DND-41 (cell line): ENCODE data around the gene EPS8L2.

Source experiments
- ATAC-seq: fragments of 200-7000 bp; cut with Tn5 transposase; 3 replicates; pipeline ENCODE4 v1.9.1; 2021; ENCODE audit warnings: low read depth; ENCODE audit not compliant: insufficient read depth
- DNase-seq: peaks from one replicate; pipeline ENCODE4 v3.0.0-alpha.2; 2020
- H2AFZ ChIP-seq: 2 replicates; pipeline ENCODE4 v1.6.0; 2012; ENCODE audit warnings: low read depth, low read length
- H3K27ac ChIP-seq: 2 replicates; pipeline ENCODE4 v1.5.1; 2012; ENCODE audit warnings: low read length, inconsistent platforms
- H3K27me3 ChIP-seq: fragments of 200-600 bp; sonication (generic); 2 replicates; pipeline ENCODE4 v1.6.0; 2012; ENCODE audit warnings: low read length, mild to moderate bottlenecking, inconsistent platforms; ENCODE audit not compliant: insufficient read depth, poor library complexity
- H3K36me3 ChIP-seq: 2 replicates; pipeline ENCODE4 v1.5.1; 2012; ENCODE audit warnings: low read length, inconsistent platforms; ENCODE audit not compliant: insufficient read depth
- H3K4me1 ChIP-seq: 2 replicates; pipeline ENCODE4 v1.5.1; 2012; ENCODE audit warnings: mild to moderate bottlenecking, low read length; ENCODE audit not compliant: insufficient read depth
- H3K4me2 ChIP-seq: 2 replicates; pipeline ENCODE4 v1.6.0; 2012; ENCODE audit warnings: mild to moderate bottlenecking, moderate library complexity, low read length, inconsistent platforms; ENCODE audit not compliant: insufficient read depth
- H3K4me3 ChIP-seq, 2 experiments: fragments of 200-600 bp in 1 of 2; shearing (Covaris generic) in 1 of 2; 2 replicates each; pipeline ENCODE4 v1.5.1; 2012 to 2016; ENCODE audit warnings: inconsistent platforms in 2 of 2, low read length in 2 of 2, mild to moderate bottlenecking in 2 of 2, low read depth in 1 of 2, moderate library complexity in 1 of 2
- H3K79me2 ChIP-seq: 2 replicates; pipeline ENCODE4 v1.6.0; 2012; ENCODE audit warnings: low read length, inconsistent platforms; ENCODE audit not compliant: insufficient read depth
- H3K9ac ChIP-seq: 2 replicates; pipeline ENCODE4 v1.6.0; 2012; ENCODE audit warnings: low read depth, mild to moderate bottlenecking, inconsistent platforms, low read length, moderate library complexity
- H3K9me3 ChIP-seq: 2 replicates; pipeline ENCODE4 v1.5.1; 2012; ENCODE audit warnings: low read length, moderate library complexity, mild to moderate bottlenecking, inconsistent platforms; ENCODE audit not compliant: insufficient read depth, severe bottlenecking
- H4K20me1 ChIP-seq: 2 replicates; pipeline ENCODE4 v1.6.0; 2012; ENCODE audit warnings: low read length; ENCODE audit not compliant: insufficient read depth
- EZH2 ChIP-seq: IDR thresholded peaks from 3 replicates; pipeline ENCODE4 v1.6.1; 2012; ENCODE audit warnings: borderline replicate concordance, low read depth, mild to moderate bottlenecking, moderate library complexity, low read length, inconsistent platforms; ENCODE audit not compliant: severe bottlenecking
- TF ChIP-seq, protein P1 (sequence below): IDR thresholded peaks from 2 replicates; pipeline ENCODE4 v1.5.1; 2012; ENCODE audit warnings: borderline replicate concordance, low read length, moderate library complexity, mild to moderate bottlenecking; ENCODE audit not compliant: poor library complexity, severe bottlenecking; ENCODE audit errors: extremely low read depth

EPS8L2 gene

DNA sequence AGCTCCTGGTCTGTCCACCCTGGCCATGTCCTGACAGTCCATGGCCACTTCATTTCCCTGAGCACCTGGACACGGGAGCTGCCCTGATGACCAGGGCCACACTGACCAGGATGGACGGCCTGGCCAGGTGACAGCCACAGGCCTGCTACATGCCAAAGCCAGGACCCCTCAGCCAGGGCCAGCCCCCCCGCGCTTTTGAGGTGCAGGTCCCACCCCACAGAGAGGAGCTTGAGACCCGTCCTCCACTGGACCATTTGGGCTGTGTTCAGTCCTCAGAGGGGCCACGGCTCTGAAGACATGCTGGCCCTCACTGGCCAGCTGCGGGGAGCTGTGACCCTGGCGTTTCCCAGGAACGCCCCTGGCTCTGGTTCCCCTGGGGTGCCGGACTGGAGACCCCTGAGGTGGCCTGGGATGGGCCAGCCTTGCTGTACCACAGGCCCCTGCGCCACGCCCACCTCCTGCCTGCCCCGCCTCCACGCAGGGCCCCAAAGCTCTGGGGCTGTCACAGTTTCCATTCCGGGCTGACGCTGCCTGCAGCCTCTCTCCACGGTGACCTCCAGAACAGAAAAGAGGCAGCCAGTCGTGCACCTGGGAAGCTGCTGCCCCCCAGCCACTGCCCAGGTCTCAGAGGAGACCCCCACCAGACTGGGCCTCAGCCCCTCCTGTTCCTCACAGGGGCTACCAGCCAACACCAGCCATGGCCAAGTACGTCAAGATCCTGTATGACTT is 18.2 kb downstream of the EPS8L2 start:
- no peak overlapping the region for H3K27ac ChIP-seq

DNA sequence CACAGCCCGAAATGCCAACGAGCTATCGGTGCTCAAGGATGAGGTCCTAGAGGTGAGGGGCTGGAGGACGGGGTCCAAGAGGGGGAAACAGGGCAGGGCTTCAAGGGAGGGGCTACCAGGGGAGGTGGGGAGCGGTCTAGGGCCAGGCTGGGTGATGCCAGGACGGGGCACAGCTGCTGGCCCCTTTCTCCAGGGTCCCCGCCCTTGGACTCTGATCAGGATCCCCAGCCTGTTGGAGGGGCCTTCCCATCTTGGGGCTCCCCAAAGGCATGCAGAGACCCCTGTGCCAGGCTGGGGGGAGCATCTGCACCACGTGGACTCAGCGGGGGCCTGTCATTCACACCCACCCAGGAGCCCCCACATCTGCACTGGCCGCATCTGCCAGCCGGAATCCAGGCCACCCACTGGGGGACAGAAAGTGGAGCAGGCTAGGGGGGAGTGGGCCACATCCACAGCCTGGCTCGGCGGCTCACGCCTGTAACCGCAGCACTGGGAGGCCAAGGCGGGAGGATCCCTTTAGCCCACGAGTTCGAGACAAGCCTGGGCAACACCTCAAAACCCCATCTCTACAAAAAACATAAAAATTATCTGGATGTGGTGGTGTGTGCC is 18.9 kb downstream of the EPS8L2 start:
- no peak for ATAC-seq
- Histone ChIP-seq H3K27ac (no peak overlapping the region), H3K9ac (no peak overlapping the region), H3K79me2 (no peaks in the 10 kb centered on the region), H3K9me3 (no peaks in the 10 kb centered on the region), H3K4me1 (peaks cover 7% of the 10 kb centered on the region), H3K36me3 (no peaks in the 10 kb centered on the region), H3K4me2 (no peak overlapping the region), H4K20me1 (peaks cover 15% of the 10 kb centered on the region), H2AFZ (no peak overlapping the region), H3K4me3 (no peak overlapping the region), H3K27me3 (no peaks in the 10 kb centered on the region)
- no peak for TF ChIP-seq EZH2
- TF ChIP-seq, protein P1, sequence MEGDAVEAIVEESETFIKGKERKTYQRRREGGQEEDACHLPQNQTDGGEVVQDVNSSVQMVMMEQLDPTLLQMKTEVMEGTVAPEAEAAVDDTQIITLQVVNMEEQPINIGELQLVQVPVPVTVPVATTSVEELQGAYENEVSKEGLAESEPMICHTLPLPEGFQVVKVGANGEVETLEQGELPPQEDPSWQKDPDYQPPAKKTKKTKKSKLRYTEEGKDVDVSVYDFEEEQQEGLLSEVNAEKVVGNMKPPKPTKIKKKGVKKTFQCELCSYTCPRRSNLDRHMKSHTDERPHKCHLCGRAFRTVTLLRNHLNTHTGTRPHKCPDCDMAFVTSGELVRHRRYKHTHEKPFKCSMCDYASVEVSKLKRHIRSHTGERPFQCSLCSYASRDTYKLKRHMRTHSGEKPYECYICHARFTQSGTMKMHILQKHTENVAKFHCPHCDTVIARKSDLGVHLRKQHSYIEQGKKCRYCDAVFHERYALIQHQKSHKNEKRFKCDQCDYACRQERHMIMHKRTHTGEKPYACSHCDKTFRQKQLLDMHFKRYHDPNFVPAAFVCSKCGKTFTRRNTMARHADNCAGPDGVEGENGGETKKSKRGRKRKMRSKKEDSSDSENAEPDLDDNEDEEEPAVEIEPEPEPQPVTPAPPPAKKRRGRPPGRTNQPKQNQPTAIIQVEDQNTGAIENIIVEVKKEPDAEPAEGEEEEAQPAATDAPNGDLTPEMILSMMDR = no peak
- DNase-seq = no peak

More for the DNA sequence above, 18.2 kb downstream of the EPS8L2 start:
- Histone ChIP-seq H3K79me2 (no peaks in the 10 kb centered on the region), H4K20me1 (peaks cover 15% of the 10 kb centered on the region), H3K9ac (no peak overlapping the region), H2AFZ (no peak overlapping the region), H3K27me3 (no peaks in the 10 kb centered on the region), H3K9me3 (no peaks in the 10 kb centered on the region), H3K36me3 (no peaks in the 10 kb centered on the region), H3K4me2 (no peak overlapping the region), H3K4me3 (no peak overlapping the region), H3K4me1 (peaks cover 7% of the 10 kb centered on the region)
- ATAC-seq (no peak), DNase-seq (no peak)
- TF ChIP-seq EZH2 = no peak
- TF ChIP-seq, protein P1 = no peak

DNA sequence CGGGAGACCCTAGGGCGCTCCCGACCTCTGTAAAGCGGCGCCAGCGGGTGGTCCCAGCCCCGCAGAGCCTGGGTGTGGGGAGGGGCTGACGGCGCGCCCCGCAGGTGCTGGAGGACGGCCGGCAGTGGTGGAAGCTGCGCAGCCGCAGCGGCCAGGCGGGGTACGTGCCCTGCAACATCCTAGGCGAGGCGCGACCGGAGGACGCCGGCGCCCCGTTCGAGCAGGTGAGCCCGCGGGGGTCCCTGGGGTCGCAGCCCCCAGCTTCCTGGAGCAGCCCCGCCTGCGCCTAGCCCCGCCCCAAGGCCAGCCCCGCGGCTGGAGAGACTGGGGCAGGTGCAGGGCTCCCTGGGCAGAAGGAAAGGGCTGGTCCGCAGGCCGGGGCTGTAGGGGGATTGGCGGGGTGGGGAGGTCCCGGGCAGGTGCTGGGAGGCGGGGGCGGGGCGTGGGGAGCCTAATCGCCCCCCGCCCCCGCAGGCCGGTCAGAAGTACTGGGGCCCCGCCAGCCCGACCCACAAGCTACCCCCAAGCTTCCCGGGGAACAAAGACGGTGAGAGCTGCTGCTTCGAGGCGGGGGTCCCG is 19.7 kb downstream of the EPS8L2 start:
- DNase-seq = no peak
- no peak overlapping the region for H3K4me3 ChIP-seq
- H3K36me3 ChIP-seq = no peaks in the 10 kb centered on the region

More for the DNA sequence above, 19.7 kb downstream of the EPS8L2 start:
- H3K27ac ChIP-seq = no peak overlapping the region
- no peak for ATAC-seq
- no peaks in the 10 kb centered on the region for H3K79me2 ChIP-seq
- no peaks in the 10 kb centered on the region for H3K9me3 ChIP-seq
- peaks cover 15% of the 10 kb centered on the region for H4K20me1 ChIP-seq
- H3K4me2 ChIP-seq = no peak overlapping the region
- peaks cover 7% of the 10 kb centered on the region for H3K4me1 ChIP-seq
- H3K9ac ChIP-seq = no peak overlapping the region
- no peak for TF ChIP-seq EZH2
- TF ChIP-seq, protein P1 = no peak
- H3K27me3 ChIP-seq = no peaks in the 10 kb centered on the region
- H2AFZ ChIP-seq = no peak overlapping the region
